Memory B cell (primary cell): ENCODE data around the gene FUOM.
A peak's percentile ranks its signal among the peaks of the same experiment; 100 is the strongest.
"Not testable (repeated sequence)": the region's sequence is repeated elsewhere in the genome, so short reads cannot be mapped to it uniquely, and the experiment has no call there.

Source experiments
- ATAC-seq: fragments of 150-1000 bp; cut with Tn5 transposase; 2 replicates; pipeline ENCODE4 v1.10.0; 2021; ENCODE audit warnings: low read depth, mild to moderate bottlenecking, moderate library complexity
- DNase-seq, 2 donors: peaks; one replicate each; pipeline ENCODE4 v3.0.0; 2022; ENCODE audit warnings: low spot score in 2 of 2
- H3K27ac Mint-ChIP-seq: one replicate; pipeline ENCODE4 v1.8.0; 2022; ENCODE audit warnings: mild to moderate bottlenecking, moderate library complexity, mixed read lengths
- H3K27me3 Mint-ChIP-seq: one replicate; pipeline ENCODE4 v1.8.0; 2022; ENCODE audit warnings: mixed read lengths
- H3K36me3 Mint-ChIP-seq: one replicate; pipeline ENCODE4 v1.8.0; 2022; ENCODE audit warnings: mild to moderate bottlenecking, mixed read lengths
- H3K4me1 Mint-ChIP-seq: one replicate; pipeline ENCODE4 v1.8.0; 2022; ENCODE audit warnings: mixed read lengths
- H3K4me3 Mint-ChIP-seq: one replicate; pipeline ENCODE4 v1.8.0; 2022; ENCODE audit warnings: mild to moderate bottlenecking, moderate library complexity, mixed read lengths
- H3K9me3 Mint-ChIP-seq: one replicate; pipeline ENCODE4 v1.8.0; 2022; ENCODE audit warnings: mixed read lengths

Gene FUOM

DNA sequence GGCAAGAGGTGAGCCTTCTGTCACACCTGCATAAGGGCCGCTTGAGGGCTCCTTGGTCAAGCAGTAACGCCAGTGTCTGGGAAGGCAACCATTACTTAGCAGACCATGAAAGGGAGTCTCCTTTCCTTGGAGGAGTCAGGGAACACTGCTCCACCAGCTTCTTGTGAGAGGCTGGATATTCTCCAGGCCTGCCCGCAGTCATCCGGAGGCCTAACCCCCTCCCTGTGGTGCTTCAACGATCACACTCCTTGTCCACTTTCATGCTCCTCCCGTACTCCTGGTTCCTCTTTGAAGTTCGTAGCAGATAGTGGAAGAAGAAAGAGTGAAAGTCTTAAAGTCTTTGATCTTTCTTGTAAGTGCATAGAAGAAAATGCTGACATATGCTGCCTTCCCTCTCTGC, 9.6 kb upstream of the FUOM start:
- H3K4me1 Mint-ChIP-seq, H3K27ac Mint-ChIP-seq, ATAC-seq, H3K27me3 Mint-ChIP-seq, H3K36me3 Mint-ChIP-seq, H3K9me3 Mint-ChIP-seq, DNase-seq, H3K4me3 Mint-ChIP-seq: not testable (repeated sequence)

DNA sequence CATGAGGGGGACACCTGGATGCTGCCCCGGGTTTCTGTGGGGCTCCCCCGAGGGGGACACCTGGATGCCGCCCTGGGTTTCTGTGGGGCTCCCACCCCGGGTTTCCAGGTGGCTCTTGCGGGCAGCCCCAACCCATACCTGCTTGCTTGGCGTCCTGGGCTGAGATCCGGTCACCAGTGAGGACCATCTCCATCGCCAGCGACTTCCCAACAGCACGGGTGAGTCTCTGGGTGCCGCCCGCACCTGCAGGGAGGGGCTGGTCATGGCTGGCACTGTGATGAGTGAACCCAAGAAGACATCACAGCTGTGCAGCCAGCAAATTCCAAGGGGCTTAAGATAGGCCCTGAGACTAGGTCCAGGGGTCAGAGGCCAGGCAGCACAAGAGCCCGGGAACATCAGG, 8.9 kb upstream of the FUOM start:
- peaks cover 6% of the 10 kb centered on the region for H3K4me1 Mint-ChIP-seq
- no peaks in the 10 kb centered on the region for H3K9me3 Mint-ChIP-seq
- H3K4me3 Mint-ChIP-seq: no peak overlapping the region
- peaks cover 7% of the 10 kb centered on the region for H3K36me3 Mint-ChIP-seq
- H3K27ac Mint-ChIP-seq: no peak overlapping the region
- H3K27me3 Mint-ChIP-seq: no peaks in the 10 kb centered on the region
- ATAC-seq: no peak
- no peak for DNase-seq

GRCh38 chr10:133366130-133366478, 8.3 kb upstream of the FUOM start:
- H3K4me1 Mint-ChIP-seq: peaks cover 10% of the 10 kb centered on the region
- H3K9me3 Mint-ChIP-seq: no peaks in the 10 kb centered on the region
- H3K4me3 Mint-ChIP-seq: no peak overlapping the region
- H3K36me3 Mint-ChIP-seq: peaks cover 10% of the 10 kb centered on the region
- H3K27ac Mint-ChIP-seq: no peak overlapping the region
- no peaks in the 10 kb centered on the region for H3K27me3 Mint-ChIP-seq
- no peak for ATAC-seq
- DNase-seq: no peak

DNA sequence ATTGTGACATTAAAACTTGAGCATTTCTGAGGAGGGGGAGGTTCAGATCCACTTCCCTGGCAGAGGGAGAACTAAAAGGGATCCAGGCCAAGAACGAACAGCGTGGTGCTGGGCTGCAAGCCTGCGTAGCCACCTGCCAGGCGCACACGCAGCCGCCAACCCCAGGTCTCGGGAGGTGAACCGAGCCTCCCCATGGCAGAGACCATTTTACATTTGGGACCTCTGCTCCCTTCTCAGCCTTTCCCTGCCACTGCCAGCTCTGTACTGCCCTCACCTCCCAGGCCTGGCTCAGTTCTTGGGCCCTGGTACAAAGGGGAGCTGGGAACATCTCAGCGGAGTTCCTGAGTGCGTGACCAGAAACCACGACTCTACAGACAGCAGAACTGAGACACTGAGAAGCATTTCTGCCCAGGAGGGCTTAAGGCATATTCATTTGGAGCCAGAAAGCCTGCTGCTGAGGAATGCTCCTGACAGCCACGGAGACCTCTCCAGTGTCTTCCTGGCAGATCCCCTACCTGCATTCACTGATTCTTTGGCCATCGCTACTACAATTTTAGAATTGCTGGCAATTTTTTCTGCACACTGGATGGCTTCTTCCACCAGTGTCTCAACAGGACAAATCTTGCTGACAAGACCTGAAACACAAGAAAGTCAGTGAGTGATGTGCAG, 7.8 kb upstream of the FUOM start:
- DNase-seq (no peak), ATAC-seq (no peak)
- no peaks in the 10 kb centered on the region for H3K27me3 Mint-ChIP-seq
- no peaks in the 10 kb centered on the region for H3K9me3 Mint-ChIP-seq
- no peak overlapping the region for H3K4me3 Mint-ChIP-seq
- H3K4me1 Mint-ChIP-seq: peaks cover 10% of the 10 kb centered on the region
- peaks cover 10% of the 10 kb centered on the region for H3K36me3 Mint-ChIP-seq
- no peak overlapping the region for H3K27ac Mint-ChIP-seq

DNA sequence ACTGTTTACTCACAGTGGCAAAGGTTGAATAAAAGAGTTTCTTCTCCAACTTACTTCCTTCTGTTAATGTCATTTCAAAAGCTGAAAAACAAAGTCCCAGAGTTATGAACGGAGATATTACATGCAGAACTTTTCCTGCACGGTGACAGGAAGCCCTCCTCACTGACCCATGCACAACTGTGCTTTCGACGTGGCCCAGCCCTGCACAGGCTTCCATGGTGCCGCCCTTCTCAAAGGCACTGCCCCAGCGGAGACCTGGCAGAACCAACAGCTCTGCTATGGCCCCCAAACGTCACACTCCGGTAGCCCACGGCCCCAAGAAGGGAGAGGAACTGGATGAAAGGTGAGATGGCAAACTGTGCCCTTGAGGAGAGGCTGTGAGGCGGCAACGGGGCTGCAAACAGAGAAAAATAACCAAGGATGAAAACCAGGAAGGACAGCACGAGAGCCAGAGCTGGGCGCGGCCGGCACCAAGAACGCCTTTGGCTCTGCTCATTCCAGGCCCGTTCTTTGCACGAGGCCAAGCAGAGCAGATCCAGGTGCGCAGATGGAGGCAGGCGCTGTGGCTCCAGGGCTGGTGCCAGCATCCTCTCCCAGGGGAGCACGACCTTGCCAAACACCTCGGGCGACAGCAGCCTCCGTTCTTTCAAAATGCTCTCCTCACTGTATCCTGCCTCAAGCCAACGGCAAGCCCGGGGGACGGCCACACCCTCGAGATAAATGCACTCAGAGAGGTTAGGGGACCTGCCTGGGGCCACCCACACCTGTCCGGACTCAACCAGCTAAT, 7.0 kb upstream of the FUOM start:
- no peaks in the 10 kb centered on the region for H3K9me3 Mint-ChIP-seq
- no peak overlapping the region for H3K27ac Mint-ChIP-seq
- peaks cover 10% of the 10 kb centered on the region for H3K4me1 Mint-ChIP-seq
- DNase-seq: no peak
- peaks cover 4% of the 10 kb centered on the region for H3K36me3 Mint-ChIP-seq
- H3K27me3 Mint-ChIP-seq: no peaks in the 10 kb centered on the region
- H3K4me3 Mint-ChIP-seq: no peak overlapping the region
- ATAC-seq: no peak

DNA sequence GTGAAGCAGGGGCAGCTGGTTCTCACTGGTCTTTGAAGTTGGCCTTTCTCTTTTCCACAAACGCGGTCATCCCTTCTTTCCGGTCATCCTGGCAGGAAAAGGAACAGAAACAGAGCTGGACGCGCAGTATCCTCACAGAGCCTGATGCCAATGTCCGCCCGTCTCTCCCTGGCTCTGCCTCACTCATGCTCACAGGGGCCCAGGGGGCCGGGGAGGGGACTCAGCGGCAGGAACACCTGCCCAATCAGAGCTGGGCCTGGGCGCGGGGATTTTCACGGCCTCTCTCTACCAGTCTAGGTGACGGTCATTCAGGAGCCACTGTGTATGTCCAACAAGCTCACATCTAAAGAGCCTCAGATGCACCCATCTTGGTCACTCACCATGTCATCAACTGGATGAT, 5.0 kb upstream of the FUOM start:
- no peak overlapping the region for H3K4me3 Mint-ChIP-seq
- H3K27me3 Mint-ChIP-seq: no peaks in the 10 kb centered on the region
- no peak for DNase-seq
- peaks cover 10% of the 10 kb centered on the region for H3K4me1 Mint-ChIP-seq
- ATAC-seq: no peak
- peaks cover 3% of the 10 kb centered on the region for H3K36me3 Mint-ChIP-seq
- H3K27ac Mint-ChIP-seq: no peak overlapping the region
- H3K9me3 Mint-ChIP-seq: no peaks in the 10 kb centered on the region

DNA sequence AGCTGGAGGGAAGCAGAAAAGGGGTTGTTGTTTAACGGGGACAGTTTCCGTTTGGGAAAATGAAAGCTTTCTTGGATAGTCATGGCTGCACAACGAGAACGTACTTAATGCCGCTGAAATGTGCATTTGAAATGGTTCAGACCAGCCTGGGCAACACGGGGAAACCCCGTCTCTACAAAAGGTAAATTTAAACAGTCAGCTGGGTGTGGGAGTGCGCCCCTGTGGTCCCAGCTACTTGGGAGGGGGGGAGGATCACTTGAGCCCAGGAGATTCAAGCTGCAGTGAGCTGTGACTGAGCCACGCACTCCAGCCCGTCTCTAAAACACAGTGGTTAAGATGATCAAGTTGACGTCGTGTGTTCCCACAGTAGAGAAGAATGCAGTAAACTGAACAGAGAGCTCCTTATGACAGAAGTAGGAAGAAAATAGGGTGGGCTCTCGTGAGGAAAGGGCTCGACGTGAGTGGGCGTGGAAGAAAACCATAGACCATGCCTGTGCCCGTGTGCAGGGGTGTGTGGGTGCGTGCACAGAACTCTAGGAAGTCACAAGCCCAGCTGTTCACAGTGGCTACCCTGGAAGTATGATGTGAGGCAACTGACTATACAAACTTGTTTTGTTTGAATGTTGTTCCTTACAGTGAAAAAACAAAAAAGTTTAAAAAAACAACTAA, 4.1 kb upstream of the FUOM start:
- ATAC-seq: peak; percentile 23
- peak overlapping the region; percentile 72 for H3K4me3 Mint-ChIP-seq

DNA sequence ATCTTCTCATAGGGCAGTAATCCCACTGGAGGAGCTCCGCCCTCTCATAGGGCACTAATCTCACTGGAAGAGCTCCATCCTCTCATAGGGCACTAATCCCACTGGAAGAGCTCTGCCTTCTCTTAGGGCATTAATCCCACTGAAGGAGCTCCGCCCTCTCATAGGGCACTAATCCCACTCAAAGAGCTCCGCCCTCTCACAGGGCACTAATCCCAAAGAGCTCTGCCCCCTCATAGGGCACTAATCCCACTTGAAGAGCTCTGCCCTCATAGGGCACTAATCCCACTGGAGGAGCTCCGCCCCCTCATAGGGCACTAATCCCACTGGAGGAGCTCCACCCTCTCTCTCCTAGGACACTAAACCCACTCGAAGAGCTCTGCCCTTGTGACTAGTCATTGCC, 3.4 kb upstream of the FUOM start:
- H3K4me3 Mint-ChIP-seq: peak overlapping the region; percentile 72
- H3K36me3 Mint-ChIP-seq: peaks cover 3% of the 10 kb centered on the region
- no peak for DNase-seq
- H3K27me3 Mint-ChIP-seq: no peaks in the 10 kb centered on the region
- peaks cover 10% of the 10 kb centered on the region for H3K4me1 Mint-ChIP-seq
- peak overlapping the region; percentile 72 for H3K27ac Mint-ChIP-seq
- H3K9me3 Mint-ChIP-seq: no peaks in the 10 kb centered on the region
- ATAC-seq: no peak

More for the DNA sequence above, 4.1 kb upstream of the FUOM start:
- Mint-ChIP-seq H3K27ac (peak overlapping the region; percentile 72), H3K36me3 (peaks cover 3% of the 10 kb centered on the region), H3K27me3 (no peaks in the 10 kb centered on the region), H3K9me3 (no peaks in the 10 kb centered on the region), H3K4me1 (peaks cover 10% of the 10 kb centered on the region)
- DNase-seq: no peak

DNA sequence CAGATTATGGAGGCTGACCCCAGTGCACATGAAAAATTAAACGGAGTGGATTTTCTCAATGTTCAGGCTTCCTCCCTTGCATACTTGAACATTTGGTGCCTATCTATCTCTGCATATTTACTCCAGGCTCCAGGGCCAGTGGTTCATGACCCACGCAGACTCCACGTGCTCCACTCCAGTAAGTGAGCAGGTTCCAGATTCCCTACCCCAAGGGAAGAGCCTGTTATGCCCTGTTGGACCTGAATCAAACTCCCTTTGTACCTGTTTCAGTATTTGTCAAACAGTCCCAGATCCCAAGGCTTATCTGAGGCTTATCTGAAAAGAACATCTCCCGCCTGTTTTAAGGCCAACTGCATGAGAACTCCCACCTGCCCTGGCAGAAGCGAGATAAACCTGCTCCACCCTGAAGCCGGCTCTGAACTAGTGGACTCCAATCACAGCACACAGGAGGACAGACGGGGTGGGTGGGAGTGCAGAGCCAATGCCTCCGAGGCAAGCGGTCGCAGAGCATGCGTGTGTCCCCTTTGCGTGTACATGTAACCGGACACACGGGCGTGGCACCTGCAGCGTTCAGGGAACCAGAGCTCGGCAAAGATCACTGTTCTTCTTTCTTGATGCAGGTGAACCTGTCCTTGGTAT, 2.3 kb upstream of the FUOM start:
- DNase-seq (no peak), ATAC-seq (no peak)
- Mint-ChIP-seq H3K4me3 (no peak overlapping the region), H3K9me3 (no peaks in the 10 kb centered on the region), H3K4me1 (peaks cover 13% of the 10 kb centered on the region), H3K27me3 (no peaks in the 10 kb centered on the region), H3K36me3 (peaks cover 3% of the 10 kb centered on the region), H3K27ac (no peak overlapping the region)

DNA sequence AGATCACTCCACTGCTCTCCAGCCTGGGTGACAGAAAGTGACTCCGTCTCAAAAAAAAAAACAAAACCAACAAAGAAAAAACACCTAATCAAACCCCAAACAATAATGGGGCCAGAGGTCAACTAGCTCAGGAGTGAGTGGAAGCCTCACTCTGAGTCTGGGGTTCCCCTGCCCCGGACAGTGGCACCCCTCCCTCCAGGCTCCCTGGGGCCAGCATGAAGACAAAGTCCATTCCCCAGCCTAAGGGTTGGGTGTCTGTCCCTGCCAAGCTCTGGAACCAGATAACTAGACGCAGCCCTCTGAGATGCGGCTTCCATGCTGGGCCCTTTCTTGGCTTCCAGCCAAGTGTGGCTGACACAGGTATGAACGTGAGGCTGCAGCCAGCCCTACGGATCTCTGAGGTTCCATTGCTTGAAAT, 1.7 kb upstream of the FUOM start:
- H3K27me3 Mint-ChIP-seq: no peaks in the 10 kb centered on the region
- no peak for DNase-seq
- H3K27ac Mint-ChIP-seq: no peak overlapping the region
- no peak for ATAC-seq
- peaks cover 3% of the 10 kb centered on the region for H3K36me3 Mint-ChIP-seq
- H3K4me3 Mint-ChIP-seq: no peak overlapping the region
- H3K9me3 Mint-ChIP-seq: no peaks in the 10 kb centered on the region
- H3K4me1 Mint-ChIP-seq: peaks cover 13% of the 10 kb centered on the region

DNA sequence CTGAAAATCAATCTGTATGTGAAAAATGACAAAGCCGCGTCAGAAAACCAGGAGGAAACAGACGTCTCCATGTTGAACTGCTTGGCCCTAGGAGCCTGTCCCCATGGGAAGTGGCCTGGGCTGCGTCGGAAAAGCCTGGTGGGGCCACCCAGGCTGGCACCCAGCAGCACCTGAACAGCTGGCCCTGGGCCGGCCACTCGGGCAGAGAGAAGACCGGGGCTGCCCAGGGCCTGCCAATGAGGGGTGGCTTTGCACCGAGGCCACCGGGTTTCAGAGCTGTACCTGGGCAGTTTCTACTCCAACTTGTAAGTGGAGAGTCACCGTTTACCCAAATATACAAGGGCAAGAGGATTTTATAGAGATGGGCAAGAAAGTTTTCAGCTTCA, 1.1 kb upstream of the FUOM start:
- H3K9me3 Mint-ChIP-seq: no peaks in the 10 kb centered on the region
- no peak for ATAC-seq
- H3K27me3 Mint-ChIP-seq: no peaks in the 10 kb centered on the region
- DNase-seq: no peak
- peaks cover 13% of the 10 kb centered on the region for H3K4me1 Mint-ChIP-seq
- H3K36me3 Mint-ChIP-seq: peaks cover 3% of the 10 kb centered on the region
- H3K4me3 Mint-ChIP-seq: no peak overlapping the region
- no peak overlapping the region for H3K27ac Mint-ChIP-seq

- Mint-ChIP-seq H3K4me3 (no peak overlapping the region), H3K9me3 (no peaks in the 10 kb centered on the region), H3K27ac (peak overlapping the region; percentile 35), H3K36me3 (peaks cover 3% of the 10 kb centered on the region), H3K27me3 (no peaks in the 10 kb centered on the region), H3K4me1 (peaks cover 13% of the 10 kb centered on the region)
- peak in 1 of 2 donors; percentile 50 for DNase-seq
- ATAC-seq: no peak
These were observed 524 bp upstream of the FUOM start for GRCh38 chr10:133358162-133358924.

DNA sequence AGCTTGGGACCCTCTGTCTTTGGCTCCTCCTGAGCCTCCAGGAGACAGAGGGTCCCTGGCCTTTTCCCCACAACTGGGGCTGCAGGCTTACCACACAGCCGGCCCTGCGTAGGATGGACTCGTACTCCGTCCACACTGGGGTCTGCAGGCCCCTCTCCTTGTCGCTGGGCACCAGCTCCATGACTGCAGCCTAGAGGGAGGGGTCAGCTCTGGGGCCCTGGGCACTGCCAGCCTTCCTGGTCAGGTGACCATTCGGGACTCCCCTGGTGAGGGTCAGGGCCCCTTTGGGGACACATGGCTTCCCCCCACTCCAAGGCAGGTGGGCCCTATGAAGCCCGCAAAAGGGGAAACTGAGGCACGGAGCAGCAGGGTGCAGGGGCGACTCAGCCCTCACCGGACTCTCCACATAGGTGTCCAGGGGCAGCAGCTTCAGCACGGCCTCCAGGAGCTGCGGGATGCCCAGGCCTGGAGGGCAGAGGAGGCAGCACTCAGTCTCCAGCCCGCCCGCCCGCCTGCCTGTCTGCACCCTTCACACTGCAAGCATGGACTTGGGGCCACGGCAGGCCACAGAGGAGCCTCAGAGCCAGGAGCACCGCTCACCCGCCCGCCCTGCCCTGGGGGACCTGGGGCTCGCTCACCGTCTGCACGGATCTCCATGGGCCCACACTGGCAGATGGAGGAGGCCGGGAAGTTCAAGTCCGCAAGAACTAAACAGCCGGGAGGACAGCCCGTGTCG, 1.1 kb downstream of the FUOM start:
- Mint-ChIP-seq H3K4me3 (peak overlapping the region; percentile 77), H3K27me3 (no peaks in the 10 kb centered on the region), H3K27ac (no peak overlapping the region), H3K36me3 (peaks cover 3% of the 10 kb centered on the region), H3K9me3 (no peaks in the 10 kb centered on the region), H3K4me1 (peaks cover 9% of the 10 kb centered on the region)
- no peak for DNase-seq
- no peak for ATAC-seq
